IgD-negative memory B cell (primary cell): Measurements from ENCODE around the gene GADD45G. TPM values are rescaled to one million over a fixed set of nuclear protein-coding genes. Genes with fewer than 3 reads are reported as not detected.

Experiments used
- H3K27ac Mint-ChIP-seq, 3 donors: one replicate each; pipeline ENCODE4 v1.8.0; 2020 to 2022; ENCODE audit warnings: mild to moderate bottlenecking in 3 of 3, mixed read lengths in 3 of 3, moderate library complexity in 1 of 3
- H3K27me3 Mint-ChIP-seq: one replicate; pipeline ENCODE4 v1.8.0; 2021; ENCODE audit warnings: mixed read lengths
- H3K36me3 Mint-ChIP-seq: one replicate; pipeline ENCODE4 v1.8.0; 2020; ENCODE audit warnings: mild to moderate bottlenecking, mixed read lengths
- H3K4me1 Mint-ChIP-seq, 3 donors: one replicate each; pipeline ENCODE4 v1.8.0; 2020 to 2022; ENCODE audit warnings: mixed read lengths in 3 of 3, mild to moderate bottlenecking in 1 of 3
- H3K4me3 Mint-ChIP-seq, 4 donors: one replicate each; pipeline ENCODE4 v1.8.0; 2020 to 2022; ENCODE audit warnings: mild to moderate bottlenecking in 4 of 4, mixed read lengths in 4 of 4, moderate library complexity in 3 of 4
- H3K9me3 Mint-ChIP-seq, 3 donors: one replicate each; pipeline ENCODE4 v1.8.0; 2020 to 2021; ENCODE audit warnings: mixed read lengths in 3 of 3, mild to moderate bottlenecking in 1 of 3
- polyA plus RNA-seq: library from polyadenylated mRNA; unstranded; fragments of 300-500 nt; fragmentation: Illumina TruSeq; gene quantifications from one replicate; pipeline ENCODE4 v1.2.3, GENCODE V29; 2021

GADD45G gene
- polyA plus RNA-seq, 1 donor from 2014 or later: 1.1 TPM

- peak overlapping the region in 2 of 3 donors; percentile 50 to 56 for H3K27ac Mint-ChIP-seq
- H3K27me3 Mint-ChIP-seq: peaks cover 22% of the 10 kb centered on the region
- H3K36me3 Mint-ChIP-seq: no peaks in the 10 kb centered on the region
- H3K9me3 Mint-ChIP-seq: no peaks in the 10 kb centered on the region
- H3K4me1 Mint-ChIP-seq: peaks cover 0 to 1% (median 1%) of the 10 kb centered on the region in 3 donors
- H3K4me3 Mint-ChIP-seq: no peak overlapping the region
Measured at GRCh38 chr9:89626741-89627265, 22.0 kb downstream of the GADD45G start.

GRCh38 chr9:89628601-89629000 is 23.8 kb downstream of the GADD45G start:
- peaks cover 16% of the 10 kb centered on the region for H3K27me3 Mint-ChIP-seq
- H3K36me3 Mint-ChIP-seq: no peaks in the 10 kb centered on the region
- no peaks in the 10 kb centered on the region for H3K4me1 Mint-ChIP-seq
- no peaks in the 10 kb centered on the region for H3K9me3 Mint-ChIP-seq
- H3K27ac Mint-ChIP-seq: no peak overlapping the region
- no peak overlapping the region for H3K4me3 Mint-ChIP-seq

DNA sequence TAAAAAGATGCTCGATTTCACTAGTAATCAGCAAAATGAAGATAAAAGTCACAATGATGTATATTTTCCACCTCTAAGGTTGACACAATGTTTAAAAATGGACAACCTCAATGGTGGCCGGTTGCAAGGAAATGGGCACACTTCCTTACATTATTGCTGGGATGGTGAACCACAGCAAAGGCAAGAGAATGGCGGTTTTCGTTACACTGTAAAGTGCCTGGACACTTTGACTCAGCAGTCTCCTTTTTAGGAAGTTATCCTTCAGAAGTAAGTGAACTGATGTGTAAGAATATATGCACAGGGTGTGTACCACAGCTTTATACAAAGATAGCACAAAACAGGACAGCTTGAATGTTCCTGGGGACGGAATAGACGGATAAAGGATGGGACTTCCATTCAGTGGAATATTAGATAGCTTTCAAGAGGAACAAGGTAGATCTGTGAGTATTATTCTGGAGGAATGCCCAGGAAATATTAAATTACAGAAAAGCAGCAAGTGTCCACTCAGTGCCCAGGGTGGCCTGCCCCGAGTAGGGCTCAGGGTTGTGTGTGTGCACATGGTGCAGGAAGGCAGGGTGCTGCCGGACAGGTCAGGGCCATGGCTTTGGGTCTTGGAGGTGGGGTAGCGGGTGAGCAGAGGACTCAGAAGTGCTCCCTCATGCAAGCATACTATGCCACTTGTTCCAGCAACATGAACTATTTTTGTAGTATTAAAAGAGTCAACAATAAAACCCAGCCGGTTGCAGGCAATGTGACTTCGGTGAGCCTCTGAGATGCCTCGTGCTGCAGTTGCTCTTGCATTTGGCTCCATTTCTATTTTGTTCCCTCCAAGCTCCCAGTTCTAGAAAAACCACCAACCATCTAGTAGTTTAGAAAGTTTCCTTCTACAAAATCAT is 24.5 kb downstream of the GADD45G start:
- Mint-ChIP-seq H3K9me3 (no peaks in the 10 kb centered on the region), H3K4me1 (peaks cover 0 to 1% (median 0%) of the 10 kb centered on the region in 3 donors), H3K4me3 (no peak overlapping the region), H3K36me3 (no peaks in the 10 kb centered on the region), H3K27me3 (peaks cover 15% of the 10 kb centered on the region), H3K27ac (no peak overlapping the region)

DNA sequence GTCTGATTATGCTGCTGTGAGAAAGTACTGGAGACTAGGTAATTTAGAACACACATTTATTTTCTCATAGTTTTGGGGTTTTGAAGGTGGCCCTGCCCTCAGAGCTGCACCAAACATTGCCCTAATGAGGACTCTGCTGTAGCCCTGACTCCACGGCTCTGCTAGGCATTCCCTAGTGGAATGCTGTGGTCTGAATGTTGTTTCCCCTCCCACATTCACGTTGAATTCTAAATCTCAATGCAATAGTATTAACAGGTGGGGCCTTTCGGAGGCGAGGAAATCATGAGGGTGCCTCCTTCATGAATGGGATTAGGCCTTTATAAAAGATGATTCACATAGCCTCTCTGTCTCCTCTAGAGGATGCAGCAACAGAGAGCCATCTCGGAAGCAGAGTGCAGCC is 25.7 kb downstream of the GADD45G start:
- Mint-ChIP-seq H3K4me1 (peaks cover 0 to 1% (median 0%) of the 10 kb centered on the region in 3 donors), H3K36me3 (no peaks in the 10 kb centered on the region), H3K27ac (no peak overlapping the region), H3K27me3 (peaks cover 8% of the 10 kb centered on the region), H3K9me3 (no peaks in the 10 kb centered on the region), H3K4me3 (no peak overlapping the region)

DNA sequence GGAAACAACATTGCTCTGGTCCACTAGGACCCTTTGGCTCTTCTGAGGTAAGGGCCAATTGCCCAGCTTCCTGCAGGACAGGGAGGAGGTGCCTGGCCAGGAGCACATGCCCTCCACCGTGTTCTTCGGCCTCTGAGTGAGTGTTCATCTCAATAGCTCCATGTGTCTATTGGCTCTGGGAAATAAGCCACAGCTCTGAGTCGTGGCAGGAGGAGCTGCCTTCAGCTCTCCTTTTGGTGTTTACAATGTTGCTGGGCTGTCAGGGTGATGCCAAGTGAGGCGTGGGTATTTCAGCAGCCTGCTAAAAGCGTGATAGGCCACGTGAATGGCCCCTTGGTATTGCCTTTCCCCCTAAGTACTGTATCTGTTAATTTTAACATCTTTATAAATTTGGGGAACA is 26.6 kb downstream of the GADD45G start:
- H3K4me3 Mint-ChIP-seq: no peak overlapping the region
- peaks cover 7% of the 10 kb centered on the region for H3K27me3 Mint-ChIP-seq
- no peaks in the 10 kb centered on the region for H3K9me3 Mint-ChIP-seq
- H3K27ac Mint-ChIP-seq: no peak overlapping the region
- H3K4me1 Mint-ChIP-seq: peaks cover 0 to 1% (median 0%) of the 10 kb centered on the region in 3 donors
- no peaks in the 10 kb centered on the region for H3K36me3 Mint-ChIP-seq

DNA sequence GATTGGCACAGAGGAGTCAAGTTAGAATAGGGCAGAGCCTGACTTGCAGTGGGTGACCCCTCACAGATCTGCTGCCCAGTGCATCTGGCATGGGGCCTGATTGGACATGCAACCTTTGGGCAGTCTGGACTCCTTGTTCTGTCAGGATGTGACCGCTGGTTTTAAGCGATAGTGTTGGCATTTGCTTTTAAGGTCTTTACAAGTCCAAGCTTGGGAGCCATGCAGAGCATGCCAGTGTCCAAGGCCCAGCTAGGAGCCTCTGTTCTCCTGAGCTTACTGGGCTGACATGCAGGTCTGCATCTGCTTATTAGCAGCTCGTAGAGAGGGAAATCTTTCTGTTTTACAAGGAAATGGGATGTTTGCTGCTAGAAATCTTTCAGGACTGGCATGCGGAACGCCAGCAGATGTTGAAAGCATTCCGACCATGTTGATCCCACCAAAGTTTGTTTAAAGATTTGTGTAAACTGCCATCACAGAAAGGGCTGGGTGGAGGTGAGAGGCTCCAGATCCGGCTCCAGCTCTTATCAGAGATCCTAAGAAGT is 27.5 kb downstream of the GADD45G start:
- Mint-ChIP-seq H3K36me3 (no peaks in the 10 kb centered on the region), H3K27ac (no peak overlapping the region)

DNA sequence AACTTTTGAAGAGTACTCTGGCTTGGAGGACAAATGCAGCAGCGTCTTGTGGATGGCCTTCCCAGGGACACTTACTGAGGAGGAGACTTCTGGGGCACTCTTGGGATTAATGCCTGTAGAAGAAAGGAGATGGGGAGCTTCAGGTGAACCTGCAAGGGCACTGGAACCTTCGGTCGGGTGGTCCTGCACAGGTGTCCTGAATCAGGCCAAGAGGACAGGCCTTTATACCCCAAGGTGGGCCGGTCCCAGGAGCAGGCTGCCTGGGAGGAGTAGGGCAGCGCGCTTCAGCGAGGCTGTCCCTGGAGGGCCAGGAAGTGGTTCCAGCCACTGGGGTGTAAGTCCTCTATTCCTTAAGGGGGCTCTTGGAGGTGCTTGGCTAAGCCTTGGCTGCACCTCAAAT is 27.9 kb downstream of the GADD45G start:
- Mint-ChIP-seq H3K4me3 (no peak overlapping the region), H3K27ac (no peak overlapping the region), H3K4me1 (peaks cover 0 to 1% (median 0%) of the 10 kb centered on the region in 3 donors), H3K36me3 (no peaks in the 10 kb centered on the region), H3K27me3 (peaks cover 2% of the 10 kb centered on the region), H3K9me3 (no peaks in the 10 kb centered on the region)

More for the DNA sequence above, 27.5 kb downstream of the GADD45G start:
- Mint-ChIP-seq H3K9me3 (no peaks in the 10 kb centered on the region), H3K27me3 (peaks cover 3% of the 10 kb centered on the region), H3K4me3 (no peak overlapping the region), H3K4me1 (peaks cover 0 to 1% (median 0%) of the 10 kb centered on the region in 3 donors)

- H3K9me3 Mint-ChIP-seq: peaks cover 0 to under 1% (median 0%) of the 10 kb centered on the region in 3 donors
- H3K4me3 Mint-ChIP-seq: no peak overlapping the region
- H3K27ac Mint-ChIP-seq: no peak overlapping the region
- peaks cover 0 to 1% (median 0%) of the 10 kb centered on the region in 3 donors for H3K4me1 Mint-ChIP-seq
- H3K36me3 Mint-ChIP-seq: no peaks in the 10 kb centered on the region
- H3K27me3 Mint-ChIP-seq: no peaks in the 10 kb centered on the region
Measured at GRCh38 chr9:89633404-89633803, 28.6 kb downstream of the GADD45G start.

GRCh38 chr9:89633920-89634319 is 29.1 kb downstream of the GADD45G start:
- H3K4me3 Mint-ChIP-seq: no peak overlapping the region
- H3K4me1 Mint-ChIP-seq: peaks cover 0 to 1% (median 0%) of the 10 kb centered on the region in 3 donors
- peaks cover 3% of the 10 kb centered on the region for H3K27me3 Mint-ChIP-seq
- H3K27ac Mint-ChIP-seq: no peak overlapping the region
- peaks cover 0 to 2% (median 0%) of the 10 kb centered on the region in 3 donors for H3K9me3 Mint-ChIP-seq
- no peaks in the 10 kb centered on the region for H3K36me3 Mint-ChIP-seq

DNA sequence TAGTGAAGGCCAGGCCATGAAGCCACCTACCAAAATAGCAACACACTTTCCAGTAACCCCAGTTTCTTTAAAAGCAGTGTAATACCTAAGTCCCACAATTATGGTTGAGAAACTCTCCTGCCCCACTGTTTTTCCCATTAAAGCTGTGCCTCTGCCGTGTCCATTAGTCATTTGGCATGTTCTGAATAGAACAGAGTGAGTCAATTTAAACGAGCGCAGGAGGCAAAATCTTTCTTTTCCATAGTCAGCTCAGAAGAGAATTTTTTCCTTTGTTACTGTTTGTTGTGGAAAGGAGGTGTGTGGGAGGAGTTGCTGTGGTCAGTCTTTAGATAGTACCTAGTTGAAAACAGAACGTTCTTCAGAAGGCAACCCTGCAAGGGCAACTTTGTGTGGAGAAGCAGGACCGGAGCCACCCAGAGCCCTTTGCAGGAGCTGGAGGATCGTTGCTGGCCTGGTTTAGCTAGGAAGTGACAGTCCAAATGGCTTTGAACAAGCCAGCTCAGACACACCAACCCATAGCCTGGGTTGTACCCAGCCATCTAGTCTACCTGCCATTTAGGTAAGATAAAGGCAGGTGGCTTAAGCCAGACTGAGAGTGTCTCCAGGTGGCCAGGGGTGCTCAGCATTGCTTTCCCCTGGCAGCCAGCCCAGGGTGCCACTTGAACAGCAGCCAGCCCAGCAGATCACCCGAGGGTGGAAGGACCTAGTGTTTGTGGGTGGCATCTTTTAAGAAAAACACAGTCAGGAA is 30.4 kb downstream of the GADD45G start:
- Mint-ChIP-seq H3K36me3 (no peaks in the 10 kb centered on the region), H3K4me3 (no peak overlapping the region), H3K27me3 (peaks cover 3% of the 10 kb centered on the region), H3K9me3 (peaks cover 0 to 2% (median 0%) of the 10 kb centered on the region in 3 donors), H3K27ac (peak overlapping the region in 1 of 3 donors; percentile 70), H3K4me1 (peaks cover 0 to 1% (median 0%) of the 10 kb centered on the region in 3 donors)

- Mint-ChIP-seq H3K27ac (no peak overlapping the region), H3K4me1 (peaks cover 0 to 1% (median 0%) of the 10 kb centered on the region in 3 donors), H3K4me3 (no peak overlapping the region), H3K27me3 (peaks cover 3% of the 10 kb centered on the region), H3K36me3 (no peaks in the 10 kb centered on the region), H3K9me3 (peaks cover 0 to 2% (median 0%) of the 10 kb centered on the region in 3 donors)
Measured at GRCh38 chr9:89635816-89636215, 31.0 kb downstream of the GADD45G start.

DNA sequence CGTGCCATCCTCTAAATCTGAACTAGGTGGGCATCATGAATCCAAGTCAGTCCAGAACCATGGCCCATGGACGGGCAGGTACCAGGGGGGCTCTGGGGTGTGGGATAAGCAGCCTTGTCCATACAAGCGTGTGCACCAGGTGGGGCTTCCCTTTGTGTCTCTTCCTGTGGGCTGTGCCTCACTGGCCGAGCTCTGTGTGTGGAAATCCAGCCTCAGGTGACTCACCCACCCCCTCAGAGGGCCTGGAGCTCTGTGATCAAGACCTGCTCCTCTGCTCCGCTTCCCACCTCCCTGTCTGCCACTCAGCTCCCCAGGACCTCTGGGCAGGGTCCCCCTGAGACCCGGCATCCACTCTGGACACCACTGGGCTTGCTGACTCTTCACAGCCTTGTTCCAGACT is 33.0 kb downstream of the GADD45G start:
- peaks cover 0 to 1% (median 0%) of the 10 kb centered on the region in 3 donors for H3K4me1 Mint-ChIP-seq
- H3K27ac Mint-ChIP-seq: no peak overlapping the region
- H3K36me3 Mint-ChIP-seq: no peaks in the 10 kb centered on the region
- peaks cover 0 to 2% (median 0%) of the 10 kb centered on the region in 3 donors for H3K9me3 Mint-ChIP-seq
- H3K27me3 Mint-ChIP-seq: peaks cover 3% of the 10 kb centered on the region
- H3K4me3 Mint-ChIP-seq: no peak overlapping the region

- H3K27ac Mint-ChIP-seq: no peak overlapping the region
- no peak overlapping the region for H3K4me3 Mint-ChIP-seq
Measured at GRCh38 chr9:89638359-89638758, 33.5 kb downstream of the GADD45G start.

GRCh38 chr9:89638893-89639292 is 34.1 kb downstream of the GADD45G start:
- peaks cover 3% of the 10 kb centered on the region for H3K27me3 Mint-ChIP-seq
- H3K9me3 Mint-ChIP-seq: peaks cover 0 to 2% (median 0%) of the 10 kb centered on the region in 3 donors
- H3K4me1 Mint-ChIP-seq: no peaks in the 10 kb centered on the region
- H3K36me3 Mint-ChIP-seq: no peaks in the 10 kb centered on the region
- H3K4me3 Mint-ChIP-seq: no peak overlapping the region
- no peak overlapping the region for H3K27ac Mint-ChIP-seq

More at GRCh38 chr9:89638359-89638758, 33.5 kb downstream of the GADD45G start:
- H3K27me3 Mint-ChIP-seq: peaks cover 3% of the 10 kb centered on the region
- H3K9me3 Mint-ChIP-seq: peaks cover 0 to 2% (median 0%) of the 10 kb centered on the region in 3 donors
- no peaks in the 10 kb centered on the region for H3K36me3 Mint-ChIP-seq
- H3K4me1 Mint-ChIP-seq: peaks cover 0 to 1% (median 0%) of the 10 kb centered on the region in 3 donors
